BJ (cell line): Measurements from ENCODE around the gene SLC22A3. TPM values are rescaled to one million over a fixed set of nuclear protein-coding genes. Genes with fewer than 3 reads are reported as not detected.
"Not testable (repeated sequence)": the region's sequence is repeated elsewhere in the genome, so short reads cannot be mapped to it uniquely, and the experiment has no call there.

Source experiments
- CTCF ChIA-PET: fragments of 350-600 bp; formaldehyde crosslinking; extraction: SDS; loops from one replicate; lab custom pipeline; 2021; ENCODE audit warnings: antibody characterized with exemption, inconsistent platforms; lab: Yijun Ruan, JAX
- POLR2A ChIA-PET: fragments of 300-600 bp; sonication (Branson Sonifier 250); formaldehyde crosslinking; extraction: SDS; loops from one replicate; lab custom pipeline; 2021; ENCODE audit warnings: antibody characterized with exemption; lab: Charles Lee
- DNase-seq: peaks from one replicate; pipeline ENCODE4 v3.0.0-alpha.2; 2011; ENCODE audit warnings: low read depth
- H3K27me3 ChIP-seq: 2 replicates; pipeline ENCODE4 v1.6.0; 2011; ENCODE audit warnings: low read length; ENCODE audit not compliant: control insufficient read depth, insufficient read depth
- H3K36me3 ChIP-seq: 2 replicates; pipeline ENCODE4 v1.5.1; 2011; ENCODE audit warnings: low read length; ENCODE audit not compliant: control insufficient read depth, insufficient read depth
- H3K4me3 ChIP-seq: 2 replicates; pipeline ENCODE4 v1.5.1; 2011; ENCODE audit warnings: low read depth, mild to moderate bottlenecking, control low read depth, low read length
- CTCF ChIP-seq: IDR thresholded peaks from 2 replicates; pipeline ENCODE4 v1.5.1; 2011; ENCODE audit warnings: low read depth, mild to moderate bottlenecking, control low read depth, inconsistent platforms, low read length, moderate library complexity; ENCODE audit not compliant: insufficient read depth
- polyA plus RNA-seq: library from polyadenylated mRNA; depleted of rRNA; stranded (reverse); fragments of >200 nt; gene quantifications from 2 replicates; pipeline ENCODE4 v1.2.3, GENCODE V29; 2011

Gene SLC22A3
- polyA plus RNA-seq, 1 experiment = not detected

GRCh38 chr6:160438481-160438880 is 90.3 kb downstream of the SLC22A3 start:
- TF ChIP-seq CTCF = no peak
- CTCF ChIA-PET = interaction anchor here (1.0 kb wide), 1 partner anchor 350 kb away, joined by 3 read pairs; no protein-coding TSS in a partner anchor

GRCh38 chr6:160439751-160440150 is 91.6 kb downstream of the SLC22A3 start:
- TF ChIP-seq CTCF = no peak
- H3K36me3 ChIP-seq = no peaks in the 10 kb centered on the region
- H3K4me3 ChIP-seq = no peak overlapping the region
- ChIA-PET POLR2A (no interaction called here), CTCF (interaction anchor here (0.8 kb wide), 1 partner anchor 301 kb away, joined by 3 read pairs; no protein-coding TSS in a partner anchor)
- no peaks in the 10 kb centered on the region; the same call in 1 of the 2 replicates for H3K27me3 ChIP-seq
- DNase-seq = no peak

More at GRCh38 chr6:160438481-160438880, 90.3 kb downstream of the SLC22A3 start:
- no peak for DNase-seq
- H3K36me3 ChIP-seq = no peaks in the 10 kb centered on the region
- POLR2A ChIA-PET = no interaction called here
- H3K27me3 ChIP-seq = no peaks in the 10 kb centered on the region; the same call in 1 of the 2 replicates
- H3K4me3 ChIP-seq = no peak overlapping the region

DNA sequence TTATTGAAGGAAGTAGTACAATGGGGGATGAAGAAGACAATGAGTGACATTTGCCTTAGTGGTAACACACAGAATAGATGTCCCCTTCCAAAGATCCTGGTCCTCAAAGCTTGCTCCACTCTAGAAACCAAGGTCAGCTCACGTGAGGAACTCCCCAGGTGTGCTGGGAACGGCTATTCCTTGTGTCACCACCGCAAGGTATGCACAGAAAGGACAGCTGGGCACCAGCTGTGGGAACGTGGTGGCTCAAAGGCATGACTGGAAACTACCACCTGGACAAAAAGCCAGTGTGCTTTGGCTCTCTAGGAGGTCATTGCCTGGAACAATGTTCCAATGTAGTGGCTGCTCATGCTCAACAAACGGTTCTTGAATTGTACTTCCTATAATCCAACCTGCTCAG is 94.0 kb downstream of the SLC22A3 start:
- no peak for TF ChIP-seq CTCF
- H3K4me3 ChIP-seq = no peak overlapping the region
- ChIA-PET CTCF (interaction anchor here (0.7 to 1.2 kb wide), 3 partner anchors 8 to 376 kb away, joined by 3 read pairs; no protein-coding TSS in a partner anchor), POLR2A (no interaction called here)
- no peaks in the 10 kb centered on the region for H3K36me3 ChIP-seq
- no peak for DNase-seq
- H3K27me3 ChIP-seq = no peaks in the 10 kb centered on the region; the same call in 1 of the 2 replicates

GRCh38 chr6:160445130-160445529 is 97.0 kb downstream of the SLC22A3 start:
- Histone ChIP-seq H3K4me3 (no peak overlapping the region), H3K27me3 (no peaks in the 10 kb centered on the region; the same call in 1 of the 2 replicates), H3K36me3 (no peaks in the 10 kb centered on the region)
- TF ChIP-seq CTCF = no peak
- no peak for DNase-seq
- POLR2A ChIA-PET = no interaction called here
- CTCF ChIA-PET = interaction anchor here (2.1 kb wide), 1 partner anchor 10 kb away, joined by 6 read pairs; no protein-coding TSS in a partner anchor

GRCh38 chr6:160447350-160447749 is 99.2 kb downstream of the SLC22A3 start:
- ChIA-PET CTCF (interaction anchor here (1.1 kb wide), 1 partner anchor 8 kb away, joined by 4 read pairs; no protein-coding TSS in a partner anchor), POLR2A (no interaction called here)
- no peak for DNase-seq

GRCh38 chr6:160449787-160450186 is 101.6 kb downstream of the SLC22A3 start:
- CTCF ChIA-PET, POLR2A ChIA-PET, H3K4me3 ChIP-seq: not testable (repeated sequence)

More at GRCh38 chr6:160447350-160447749, 99.2 kb downstream of the SLC22A3 start:
- Histone ChIP-seq H3K4me3 (no peak overlapping the region), H3K27me3 (no peaks in the 10 kb centered on the region; the same call in 1 of the 2 replicates), H3K36me3 (no peaks in the 10 kb centered on the region)
- no peak for TF ChIP-seq CTCF

More at GRCh38 chr6:160449787-160450186, 101.6 kb downstream of the SLC22A3 start:
- not testable (repeated sequence) for H3K27me3 ChIP-seq, DNase-seq, H3K36me3 ChIP-seq
